CD4-positive, CD25-positive, alpha-beta regulatory T cell (primary cell): ENCODE data around the gene KIF20A. TPM values are rescaled to one million over a fixed set of nuclear protein-coding genes. Genes with fewer than 3 reads are reported as not detected.

Source experiments
- ATAC-seq, 2 donors: fragments of 150-1000 bp; cut with Tn5 transposase; one replicate each; pipeline ENCODE4 v1.10.0; 2021; ENCODE audit warnings: low read depth in 2 of 2, moderate number of reproducible peaks in 2 of 2, moderate library complexity in 1 of 2
- DNase-seq, 3 donors: peaks; one replicate each; pipeline versions ENCODE4 v3.0.0 to v3.0.0-alpha.2; 2012 to 2022; ENCODE audit warnings: mixed read lengths in 1 of 3
- H3K27ac ChIP-seq: one replicate; pipeline ENCODE4 v1.7.0; 2013; ENCODE audit warnings: mild to moderate bottlenecking, low read length; ENCODE audit not compliant: insufficient read depth, poor library complexity, severe bottlenecking
- H3K27me3 ChIP-seq: one replicate; pipeline ENCODE4 v1.7.0; 2013; ENCODE audit warnings: low read length; ENCODE audit not compliant: control insufficient read depth, insufficient read depth
- H3K36me3 ChIP-seq: one replicate; pipeline ENCODE4 v1.7.0; 2013; ENCODE audit warnings: mild to moderate bottlenecking, low read length, moderate library complexity; ENCODE audit not compliant: control insufficient read depth, insufficient read depth
- H3K4me1 ChIP-seq: 2 replicates; pipeline ENCODE4 v1.7.0; 2013; ENCODE audit warnings: mild to moderate bottlenecking, low read length; ENCODE audit not compliant: insufficient read depth, control insufficient read depth, poor library complexity, severe bottlenecking
- H3K4me3 ChIP-seq: one replicate; pipeline ENCODE4 v1.7.0; 2013; ENCODE audit warnings: low read depth, mild to moderate bottlenecking, low read length, moderate library complexity
- H3K9me3 ChIP-seq, 2 experiments: 1 replicate in 1 of 2; 2 replicates in 1 of 2; pipeline ENCODE4 v1.7.0; 2013; ENCODE audit warnings: low read length in 2 of 2, mild to moderate bottlenecking in 1 of 2, moderate library complexity in 1 of 2; ENCODE audit not compliant: control insufficient read depth in 2 of 2
- H3K27ac Mint-ChIP-seq, 3 donors: one replicate each; pipeline ENCODE4 v1.8.0; 2020 to 2022; ENCODE audit warnings: mild to moderate bottlenecking in 3 of 3, mixed read lengths in 3 of 3, moderate library complexity in 2 of 3
- H3K27me3 Mint-ChIP-seq: one replicate; pipeline ENCODE4 v1.8.0; 2022; ENCODE audit warnings: mild to moderate bottlenecking, mixed read lengths
- H3K36me3 Mint-ChIP-seq: one replicate; pipeline ENCODE4 v1.8.0; 2020; ENCODE audit warnings: mixed read lengths
- H3K4me1 Mint-ChIP-seq, 4 donors: one replicate each; pipeline ENCODE4 v1.8.0; 2020 to 2022; ENCODE audit warnings: mixed read lengths in 4 of 4, mild to moderate bottlenecking in 1 of 4
- H3K4me3 Mint-ChIP-seq, 4 donors: one replicate each; pipeline ENCODE4 v1.8.0; 2020 to 2022; ENCODE audit warnings: mild to moderate bottlenecking in 4 of 4, mixed read lengths in 4 of 4, moderate library complexity in 3 of 4
- H3K9me3 Mint-ChIP-seq, 7 donors: one replicate each; pipeline ENCODE4 v1.8.0; 2020 to 2022; ENCODE audit warnings: mixed read lengths in 7 of 7, mild to moderate bottlenecking in 3 of 7, moderate library complexity in 2 of 7
- polyA plus RNA-seq, 4 donors: library from polyadenylated mRNA; unstranded; fragments of 300-500 nt; fragmentation: Illumina TruSeq; gene quantifications; one replicate each; pipeline ENCODE4 v1.2.3, GENCODE V29; 2021
- total RNA-seq: library from RNA; stranded (reverse); gene quantifications from one replicate; pipeline ENCODE4 v1.2.3, GENCODE V29; 2022

Gene KIF20A
- total RNA-seq (0.91 TPM), polyA plus RNA-seq (1 to 10 TPM in 1 of 4 donors, under 1 TPM in 3; 0.29 to 1.1 (median 0.45) TPM)

DNA sequence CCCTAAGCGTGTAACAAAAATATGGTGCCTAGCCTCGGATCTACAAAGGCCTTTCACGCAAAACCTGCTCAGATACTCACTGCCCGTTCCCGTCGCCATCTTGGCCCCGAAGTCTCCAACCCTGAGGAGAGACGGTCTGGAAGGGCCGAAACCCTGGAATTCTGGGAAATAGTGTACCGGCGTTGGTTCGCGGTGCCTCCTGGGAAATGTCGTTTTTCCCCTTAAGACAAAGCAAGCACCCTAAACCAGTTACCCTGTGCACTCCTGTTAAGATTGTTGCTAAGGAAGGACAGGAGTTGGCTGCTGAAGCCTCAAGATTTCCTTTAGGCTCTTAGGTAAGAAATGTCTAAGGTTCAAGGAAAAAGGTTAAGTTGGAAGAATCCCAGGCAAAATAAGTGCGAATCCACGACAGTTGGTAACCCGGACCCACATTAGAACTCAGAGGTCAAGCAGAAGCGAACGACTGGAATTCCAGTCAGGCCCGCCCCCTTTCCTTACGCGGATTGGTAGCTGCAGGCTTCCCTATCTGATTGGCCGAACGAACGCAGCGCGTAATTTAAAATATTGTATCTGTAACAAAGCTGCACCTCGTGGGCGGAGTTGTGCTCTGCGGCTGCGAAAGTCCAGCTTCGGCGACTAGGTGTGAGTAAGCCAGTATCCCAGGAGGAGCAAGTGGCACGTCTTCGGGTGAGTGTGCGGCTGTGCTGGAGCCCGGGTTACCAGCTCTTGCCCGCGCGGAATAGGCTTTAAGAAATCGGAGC is at the start of gene KIF20A, which contains the start of gene BRD8:
KIF20A (plus strand) TSS at position 597 of the 761 bp plus-strand sequence. CDS start 569 bp downstream, outside the sequence.
BRD8 (minus strand) TSS at position 115 of the 761 bp plus-strand sequence; CDS start at position 99, 16 bp downstream.
- Mint-ChIP-seq H3K4me1 (peaks cover 7 to 13% (median 8%) of the 10 kb centered on the region in 4 donors), H3K4me3 (no peak within 1 kb of the TSS), H3K27me3 (no peaks in the 10 kb centered on the region), H3K9me3 (no peaks in the 10 kb centered on the region), H3K27ac (peak within 1 kb of the TSS in 1 of 3 donors; percentile 31), H3K36me3 (peaks cover 6% of the 10 kb centered on the region)
- Histone ChIP-seq H3K4me3 (peak within 1 kb of the TSS; percentile 100), H3K36me3 (peaks cover 18% of the 10 kb centered on the region), H3K27ac (peak within 1 kb of the TSS; percentile 72), H3K9me3 (no peaks in the 10 kb centered on the region), H3K27me3 (no peaks in the 10 kb centered on the region), H3K4me1 (peaks cover 27% of the 10 kb centered on the region)
- DNase-seq (peak; percentile 86 to 95 (median 86)), ATAC-seq (peak; percentile 88 to 89)

- H3K36me3 ChIP-seq, result no peaks in the 10 kb centered on the region
- Mint-ChIP-seq H3K4me1 (peaks cover 0 to 8% (median 0%) of the 10 kb centered on the region in 4 donors), H3K9me3 (no peaks in the 10 kb centered on the region), H3K27me3 (peaks cover 32% of the 10 kb centered on the region), H3K36me3 (no peaks in the 10 kb centered on the region), H3K27ac (no peak overlapping the region), H3K4me3 (no peak overlapping the region)
- H3K27me3 ChIP-seq, result no peaks in the 10 kb centered on the region
- H3K4me3 ChIP-seq, result no peak overlapping the region
- H3K9me3 ChIP-seq, result no peaks in the 10 kb centered on the region
- no peak overlapping the region for H3K27ac ChIP-seq
- DNase-seq (no peak), ATAC-seq (no peak)
- H3K4me1 ChIP-seq, result peaks cover 4% of the 10 kb centered on the region
Observed at GRCh38 chr5:138129347-138129746, 49.6 kb upstream of the KIF20A start.

GRCh38 chr5:138132543-138132942 is 46.4 kb upstream of the KIF20A start:
- peaks cover 32% of the 10 kb centered on the region for H3K27me3 Mint-ChIP-seq
- peaks cover 0 to 8% (median 0%) of the 10 kb centered on the region in 4 donors for H3K4me1 Mint-ChIP-seq
- H3K27me3 ChIP-seq, result peaks cover 2% of the 10 kb centered on the region
- H3K9me3 ChIP-seq, result no peaks in the 10 kb centered on the region
- ATAC-seq (no peak), DNase-seq (no peak)
- peaks cover 0 to 1% (median 0%) of the 10 kb centered on the region in 7 donors for H3K9me3 Mint-ChIP-seq
- peaks cover 4% of the 10 kb centered on the region for H3K4me1 ChIP-seq
- no peak overlapping the region for H3K27ac ChIP-seq
- H3K36me3 Mint-ChIP-seq, result no peaks in the 10 kb centered on the region
- no peak overlapping the region for H3K27ac Mint-ChIP-seq
- peak overlapping the region in 1 of 4 donors; percentile 77 for H3K4me3 Mint-ChIP-seq
- H3K4me3 ChIP-seq, result peak overlapping the region; percentile 73
- no peaks in the 10 kb centered on the region for H3K36me3 ChIP-seq

DNA sequence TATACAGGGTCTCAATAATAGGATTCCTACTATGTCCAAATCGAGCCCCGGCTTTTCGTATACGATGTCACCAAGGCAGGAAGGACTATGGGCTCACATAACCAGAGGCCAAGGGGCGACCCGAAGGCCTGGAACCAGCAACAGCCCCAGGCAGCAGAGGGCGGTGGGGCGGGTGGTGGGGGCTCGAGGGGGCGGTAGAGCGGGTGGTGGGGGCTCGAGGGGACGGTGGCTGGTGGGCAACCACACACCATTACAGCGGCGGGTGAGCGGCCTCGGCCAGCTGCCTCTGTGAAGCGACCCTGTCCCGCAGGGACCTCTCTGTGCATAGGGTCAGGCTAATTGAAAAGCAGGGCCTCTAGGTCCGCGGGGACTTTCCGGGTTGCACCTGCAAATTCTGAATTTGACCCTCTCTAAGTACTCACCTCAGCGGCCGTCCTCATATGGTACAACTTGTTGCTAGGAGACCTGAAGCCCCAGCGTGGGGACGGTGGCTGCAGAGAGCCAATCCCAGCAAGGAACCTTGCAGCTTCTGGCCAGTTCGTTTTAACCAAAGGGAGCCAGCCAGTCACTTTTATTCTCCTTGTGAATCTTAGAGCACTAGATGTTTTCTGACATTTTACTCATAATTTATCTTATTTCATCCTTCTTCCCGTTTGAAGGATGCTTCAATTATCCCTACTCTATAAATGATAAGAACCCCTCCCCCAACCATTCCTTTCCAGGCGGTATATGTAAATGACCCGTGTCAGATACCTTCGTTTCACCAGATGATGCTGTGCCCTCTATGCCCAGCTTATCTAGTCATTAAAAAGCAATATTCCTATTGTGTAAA is 39.7 kb upstream of the KIF20A start, which contains the start of gene NME5:
NME5 (minus strand) TSS at position 480 of the 832 bp plus-strand sequence. CDS start 648 bp downstream, outside the sequence.
- no peak for ATAC-seq
- H3K4me3 ChIP-seq, result no peak within 1 kb of the TSS
- DNase-seq, result no peak
- H3K27me3 Mint-ChIP-seq, result peaks cover 39% of the 10 kb centered on the region
- H3K4me1 ChIP-seq, result no peaks in the 10 kb centered on the region
- H3K4me1 Mint-ChIP-seq, result no peaks in the 10 kb centered on the region
- H3K4me3 Mint-ChIP-seq, result peak within 1 kb of the TSS in 1 of 4 donors; percentile 18
- no peaks in the 10 kb centered on the region for H3K9me3 ChIP-seq
- peaks cover 5% of the 10 kb centered on the region for H3K27me3 ChIP-seq
- H3K36me3 ChIP-seq, result no peaks in the 10 kb centered on the region
- H3K9me3 Mint-ChIP-seq, result peaks cover 0 to 1% (median 0%) of the 10 kb centered on the region in 7 donors
- H3K27ac ChIP-seq, result no peak within 1 kb of the TSS
- H3K36me3 Mint-ChIP-seq, result no peaks in the 10 kb centered on the region
- H3K27ac Mint-ChIP-seq, result no peak within 1 kb of the TSS

DNA sequence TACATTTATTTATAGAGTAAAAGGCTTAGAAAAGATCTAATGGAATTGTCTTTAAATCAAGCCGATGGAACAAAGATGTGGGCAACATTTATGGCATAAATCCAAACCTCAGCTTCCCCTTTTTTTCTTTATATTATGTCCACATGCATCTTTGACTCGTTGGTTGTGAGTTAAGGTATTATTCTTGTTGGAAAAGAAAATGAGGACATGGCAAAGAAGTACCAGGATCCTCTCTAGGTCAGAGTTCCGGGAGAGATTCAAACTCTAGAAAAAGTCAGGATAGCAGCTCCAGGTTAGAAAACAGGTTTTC is 39.2 kb upstream of the KIF20A start:
- H3K9me3 ChIP-seq, result no peaks in the 10 kb centered on the region
- H3K4me3 ChIP-seq, result no peak overlapping the region
- no peak overlapping the region for H3K4me3 Mint-ChIP-seq
- H3K36me3 Mint-ChIP-seq, result no peaks in the 10 kb centered on the region
- ATAC-seq (no peak), DNase-seq (no peak)
- H3K4me1 Mint-ChIP-seq, result no peaks in the 10 kb centered on the region
- peaks cover 5% of the 10 kb centered on the region for H3K27me3 ChIP-seq
- H3K27ac Mint-ChIP-seq, result no peak overlapping the region
- H3K36me3 ChIP-seq, result no peaks in the 10 kb centered on the region
- H3K27me3 Mint-ChIP-seq, result peaks cover 40% of the 10 kb centered on the region
- H3K27ac ChIP-seq, result no peak overlapping the region
- no peaks in the 10 kb centered on the region for H3K4me1 ChIP-seq
- H3K9me3 Mint-ChIP-seq, result peaks cover 0 to 1% (median 0%) of the 10 kb centered on the region in 7 donors

DNA sequence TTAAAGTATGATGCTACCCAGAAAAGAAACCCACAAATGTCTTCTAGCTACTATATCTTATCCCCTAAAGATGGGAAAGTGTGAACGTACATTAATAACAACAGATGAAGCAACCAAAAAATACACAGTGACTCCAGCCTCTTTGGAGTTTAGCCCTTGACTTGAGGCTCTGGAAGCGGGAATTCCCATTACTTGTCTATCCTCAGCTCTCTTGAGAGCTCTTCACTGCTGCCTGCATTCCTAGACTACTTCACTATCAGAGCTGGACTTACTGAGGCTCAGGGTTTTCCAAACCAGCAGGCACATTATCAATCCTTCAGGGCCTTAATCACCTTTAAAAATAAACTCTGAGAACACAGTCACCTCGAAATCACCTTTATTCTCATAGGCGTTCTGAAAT is 38.6 kb upstream of the KIF20A start:
- no peaks in the 10 kb centered on the region for H3K36me3 ChIP-seq
- no peak for DNase-seq
- peaks cover 40% of the 10 kb centered on the region for H3K27me3 Mint-ChIP-seq
- H3K9me3 ChIP-seq, result no peaks in the 10 kb centered on the region
- no peaks in the 10 kb centered on the region for H3K4me1 Mint-ChIP-seq
- no peak overlapping the region for H3K27ac Mint-ChIP-seq
- H3K27ac ChIP-seq, result no peak overlapping the region
- H3K9me3 Mint-ChIP-seq, result peaks cover 0 to 1% (median 0%) of the 10 kb centered on the region in 7 donors
- no peak for ATAC-seq
- H3K4me1 ChIP-seq, result no peaks in the 10 kb centered on the region
- no peak overlapping the region for H3K4me3 Mint-ChIP-seq
- H3K4me3 ChIP-seq, result no peak overlapping the region
- H3K36me3 Mint-ChIP-seq, result no peaks in the 10 kb centered on the region
- peaks cover 5% of the 10 kb centered on the region for H3K27me3 ChIP-seq

GRCh38 chr5:138141734-138142133 is 37.2 kb upstream of the KIF20A start:
- ATAC-seq (no peak), DNase-seq (no peak)
- Histone ChIP-seq H3K9me3 (no peaks in the 10 kb centered on the region), H3K27me3 (peaks cover 3% of the 10 kb centered on the region), H3K27ac (no peak overlapping the region), H3K4me3 (no peak overlapping the region), H3K36me3 (no peaks in the 10 kb centered on the region), H3K4me1 (no peaks in the 10 kb centered on the region)
- no peak overlapping the region for H3K4me3 Mint-ChIP-seq
- no peaks in the 10 kb centered on the region for H3K4me1 Mint-ChIP-seq
- no peaks in the 10 kb centered on the region for H3K36me3 Mint-ChIP-seq
- no peaks in the 10 kb centered on the region for H3K9me3 Mint-ChIP-seq
- no peak overlapping the region for H3K27ac Mint-ChIP-seq
- H3K27me3 Mint-ChIP-seq, result peaks cover 33% of the 10 kb centered on the region
